Fibroblast of gingiva (primary cell): Measurements from ENCODE around the gene FZR1.
A peak's percentile ranks its signal among the peaks of the same experiment; 100 is the strongest.
"Not testable (repeated sequence)": the region's sequence is repeated elsewhere in the genome, so short reads cannot be mapped to it uniquely, and the experiment has no call there.

Source experiments
- DNase-seq: peaks from one replicate; pipeline ENCODE4 v3.0.0-alpha.2; 2011; ENCODE audit warnings: low read depth

FZR1 gene

DNA sequence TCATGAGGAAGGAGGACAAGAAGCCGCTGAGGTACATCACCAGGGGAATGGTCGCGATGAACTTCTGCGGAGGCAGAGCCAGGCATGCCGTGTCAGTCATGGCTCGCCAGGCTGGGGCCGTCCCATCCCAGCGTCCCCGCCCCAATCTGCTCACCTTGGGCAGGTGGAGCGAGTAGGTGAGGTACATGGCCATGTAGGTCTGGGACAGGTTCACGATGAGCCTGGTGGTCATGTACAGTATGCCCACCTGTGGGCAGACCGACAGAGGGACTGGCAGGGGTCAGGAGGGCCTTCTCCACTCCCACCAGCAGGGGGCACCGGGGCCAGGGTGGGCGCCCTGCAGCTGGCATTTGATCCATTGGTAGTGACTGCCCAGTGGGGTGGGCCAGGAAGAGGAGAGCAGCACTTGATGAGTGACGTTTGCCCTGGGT lies 41.2 kb downstream of the FZR1 start:
- DNase-seq = no peak

DNA sequence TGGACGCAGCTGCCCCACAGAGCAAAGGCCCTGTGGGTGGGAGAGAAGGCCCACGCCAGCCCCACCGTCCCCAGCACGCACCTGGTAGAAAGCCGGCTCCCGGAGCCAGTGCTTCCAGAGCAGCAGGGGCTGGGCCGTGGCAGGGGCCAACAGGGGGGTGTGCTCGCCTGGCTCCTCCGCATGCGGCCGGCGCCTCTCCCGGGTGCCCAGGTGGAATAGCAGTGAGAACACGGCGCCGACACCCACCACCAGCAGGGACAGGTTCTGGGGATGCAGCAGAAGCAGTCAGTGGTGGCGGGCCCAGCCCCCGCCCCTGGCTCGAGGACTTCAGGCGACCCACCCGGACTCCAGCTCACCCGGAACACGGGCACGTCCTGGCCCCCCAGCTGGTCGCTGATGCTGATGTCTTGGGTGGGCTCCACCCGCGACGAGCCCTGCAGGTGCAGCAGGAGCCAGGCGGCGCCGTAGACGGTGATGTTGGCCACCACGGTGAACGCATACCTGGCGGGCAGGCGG lies 41.7 kb downstream of the FZR1 start:
- no peak for DNase-seq

DNA sequence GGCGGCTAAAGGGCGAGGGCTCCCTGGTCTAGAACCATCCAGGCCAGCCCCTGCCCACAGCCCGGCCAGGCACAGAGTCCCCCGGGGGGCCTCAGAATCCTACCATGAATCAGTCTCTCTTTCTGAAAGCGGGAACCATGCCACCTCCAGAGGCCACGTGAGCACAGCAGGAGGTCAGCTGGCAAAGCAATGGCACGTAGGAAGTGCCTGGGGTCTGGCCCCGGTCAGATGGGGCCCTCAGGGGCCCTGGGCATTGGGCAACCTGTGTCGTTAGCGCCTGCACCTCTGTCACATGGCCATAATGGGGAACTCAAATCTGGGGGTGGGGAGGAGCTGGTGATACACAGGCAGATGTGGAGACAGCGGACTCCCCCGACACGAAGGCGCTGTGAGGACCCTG lies 42.5 kb downstream of the FZR1 start:
- no peak for DNase-seq

DNA sequence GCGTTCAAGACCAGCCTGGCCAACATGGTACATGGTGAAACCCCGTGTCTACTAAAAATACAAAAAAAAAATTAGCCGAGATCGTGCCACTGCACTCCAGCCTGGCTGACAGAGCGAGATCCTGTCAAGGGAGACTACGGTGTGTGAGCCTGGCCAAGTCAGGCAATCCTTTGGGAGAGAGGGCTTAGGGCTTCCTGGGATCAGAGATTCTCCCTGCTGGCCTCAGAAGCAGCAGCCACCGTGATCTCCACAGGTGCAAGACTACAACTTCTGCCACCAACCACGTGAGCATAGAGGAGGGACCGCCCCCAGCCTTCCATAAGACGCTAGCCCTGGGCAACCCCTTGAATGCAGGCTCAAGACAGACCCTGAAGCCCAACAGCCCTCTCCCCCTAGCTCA lies 43.7 kb downstream of the FZR1 start:
- DNase-seq = no peak

DNA sequence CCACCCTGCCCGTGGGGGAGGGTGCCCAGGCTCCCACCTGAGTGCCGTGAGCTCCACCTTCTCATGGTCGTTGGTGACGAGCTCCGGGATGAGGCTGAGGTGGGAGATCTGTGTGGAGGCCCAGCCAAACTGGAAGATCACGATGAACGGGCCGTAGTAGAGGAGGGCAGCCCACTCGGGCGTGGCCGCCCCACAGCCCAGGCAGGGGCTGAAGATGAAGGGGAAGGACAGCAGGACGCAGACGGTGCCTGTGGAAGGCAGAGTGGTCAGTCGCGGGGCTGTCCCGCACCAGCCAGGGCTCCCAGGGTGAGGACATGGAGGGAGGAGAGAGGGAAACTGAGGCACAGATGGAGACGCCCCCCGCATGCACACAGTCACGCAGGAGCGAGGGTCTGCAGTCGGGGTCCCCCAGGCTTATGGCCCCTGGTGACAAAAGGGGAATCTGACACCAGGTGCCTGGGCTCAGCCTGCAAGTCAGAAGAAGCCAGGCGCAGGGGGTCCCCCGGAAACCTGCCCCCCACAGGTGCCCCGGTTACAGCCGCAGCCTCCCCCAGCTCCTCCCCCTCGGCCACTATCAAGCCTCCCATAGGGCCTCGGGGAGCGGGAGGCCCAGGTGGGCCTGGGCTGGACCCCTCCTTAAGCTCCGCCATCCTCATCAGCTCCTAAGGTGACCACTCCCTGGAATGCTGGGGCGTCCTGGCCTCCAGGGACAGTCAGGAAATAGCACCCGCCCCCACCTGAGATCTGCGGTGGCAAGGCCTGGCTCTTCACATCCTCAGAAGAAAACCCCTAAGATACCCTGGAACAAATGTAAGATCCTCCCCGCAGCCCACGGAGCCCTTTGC lies 45.1 kb downstream of the FZR1 start:
- DNase-seq = no peak

DNA sequence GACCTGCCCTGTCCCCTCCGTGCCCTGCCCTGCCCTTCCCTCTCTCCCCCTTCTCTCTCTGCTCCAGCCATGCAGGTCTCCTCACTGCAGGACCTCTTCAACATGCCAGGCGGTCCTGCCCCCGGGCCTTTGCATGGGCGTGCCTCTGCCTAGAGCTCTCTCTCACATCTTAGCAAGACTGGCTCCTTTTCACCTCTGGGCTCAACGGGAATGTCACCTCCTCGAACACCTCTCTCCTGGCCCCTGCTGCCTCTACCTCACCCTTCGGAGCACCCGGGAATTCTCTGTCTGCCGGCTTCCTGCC lies 45.6 kb downstream of the FZR1 start:
- no peak for DNase-seq

DNA sequence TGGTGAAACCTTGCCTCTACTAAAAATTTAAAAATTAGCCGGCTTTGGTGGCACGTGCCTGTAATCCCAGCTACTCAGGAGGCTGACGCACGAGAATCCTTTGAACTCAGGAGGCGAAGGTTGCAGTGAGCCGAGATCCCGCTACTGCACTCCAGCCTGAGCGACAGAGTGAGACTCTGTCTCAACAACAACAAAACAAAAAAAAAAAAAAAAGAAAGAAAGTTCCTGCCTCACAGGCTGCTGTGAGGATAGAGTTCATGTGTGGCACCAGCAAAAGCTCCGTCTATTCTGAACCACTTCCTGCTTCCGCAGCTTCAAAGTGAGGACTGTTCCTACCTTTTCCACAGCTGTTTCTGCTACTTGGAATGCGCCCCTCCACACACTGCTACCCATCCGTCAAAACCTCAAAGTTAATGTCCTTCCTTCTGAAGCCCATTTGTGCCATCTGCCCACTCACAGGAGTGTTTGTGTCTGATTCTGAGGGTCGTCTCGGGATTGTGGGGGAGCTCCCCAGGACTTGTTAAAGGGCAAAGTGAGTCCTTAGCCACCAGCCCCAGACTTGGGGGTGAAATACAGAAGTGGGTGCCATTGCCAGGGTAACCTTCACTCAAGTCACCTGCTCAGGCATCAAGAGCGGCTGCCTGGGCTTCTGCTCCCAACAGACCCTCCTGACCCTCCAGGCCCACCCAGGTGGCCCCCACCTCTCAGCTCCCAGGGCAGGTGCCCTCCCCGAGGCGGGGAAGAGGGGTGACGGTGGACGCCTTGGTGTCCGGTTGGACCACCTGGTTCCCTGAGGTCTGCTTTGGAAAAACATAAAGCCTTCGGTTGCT lies 48.4 kb downstream of the FZR1 start:
- DNase-seq = no peak

DNA sequence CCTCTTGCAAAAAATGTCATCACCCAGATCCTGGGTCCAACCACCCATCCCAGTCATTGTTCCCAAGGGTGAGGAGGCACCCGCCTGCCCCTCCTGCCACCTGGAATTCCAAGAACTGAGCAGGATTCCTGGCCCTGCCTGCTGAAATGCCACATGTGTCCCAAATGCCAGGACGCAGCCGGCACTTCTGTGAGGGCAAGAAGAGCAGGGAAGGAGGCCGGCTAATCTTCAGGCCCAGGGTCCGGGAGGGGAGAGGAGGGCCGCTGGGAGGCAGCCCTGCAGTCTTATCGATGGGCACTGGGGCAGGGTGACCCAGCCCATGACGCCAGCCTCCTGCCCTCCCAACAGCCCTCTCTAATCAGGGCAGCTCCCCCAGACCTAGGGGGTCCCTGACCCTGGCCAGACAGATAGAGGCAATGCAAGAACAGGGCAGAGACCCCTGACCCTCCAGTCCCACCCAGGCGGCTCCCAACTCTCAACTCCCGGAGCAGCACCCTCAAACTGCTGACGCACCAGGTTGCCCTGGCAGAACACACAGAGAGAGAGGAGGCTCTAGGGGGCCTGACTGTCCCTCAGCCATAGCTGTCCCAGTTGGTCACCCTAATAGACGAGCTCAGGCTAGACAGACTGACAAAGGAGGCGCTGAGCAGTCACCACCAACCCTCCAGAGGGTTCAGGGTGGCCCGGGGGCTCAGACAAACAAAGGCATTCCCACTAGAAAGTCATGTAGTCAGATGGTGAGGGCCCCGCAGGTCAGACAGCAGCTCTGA lies 49.7 kb downstream of the FZR1 start:
- DNase-seq = no peak

DNA sequence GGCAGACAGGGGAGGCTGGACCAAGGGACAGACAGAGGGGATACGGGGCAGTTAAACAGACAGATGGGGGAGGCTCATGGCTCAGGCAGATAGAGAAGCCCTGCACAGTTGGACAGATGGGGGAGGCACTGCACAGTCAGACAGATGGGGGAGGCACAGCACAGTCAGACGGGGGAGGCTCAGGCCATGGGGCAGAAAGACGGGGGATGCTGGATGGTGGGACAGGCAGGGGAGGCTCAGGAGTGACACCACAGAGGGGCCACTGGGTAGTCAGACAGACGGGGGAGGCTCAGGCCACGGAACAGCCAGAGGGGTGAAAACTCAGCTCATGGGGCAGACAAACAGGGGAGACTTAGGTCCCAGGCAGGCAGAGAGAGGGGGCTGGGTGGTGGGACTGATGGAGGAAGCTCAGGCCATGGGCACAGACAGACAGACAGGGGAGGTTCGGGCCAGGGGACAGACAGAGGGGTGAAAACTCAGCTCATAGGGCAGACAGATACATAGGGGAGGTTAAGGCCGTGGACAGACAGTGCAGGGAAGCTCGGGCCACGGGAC lies 50.4 kb downstream of the FZR1 start:
- DNase-seq = no peak

DNA sequence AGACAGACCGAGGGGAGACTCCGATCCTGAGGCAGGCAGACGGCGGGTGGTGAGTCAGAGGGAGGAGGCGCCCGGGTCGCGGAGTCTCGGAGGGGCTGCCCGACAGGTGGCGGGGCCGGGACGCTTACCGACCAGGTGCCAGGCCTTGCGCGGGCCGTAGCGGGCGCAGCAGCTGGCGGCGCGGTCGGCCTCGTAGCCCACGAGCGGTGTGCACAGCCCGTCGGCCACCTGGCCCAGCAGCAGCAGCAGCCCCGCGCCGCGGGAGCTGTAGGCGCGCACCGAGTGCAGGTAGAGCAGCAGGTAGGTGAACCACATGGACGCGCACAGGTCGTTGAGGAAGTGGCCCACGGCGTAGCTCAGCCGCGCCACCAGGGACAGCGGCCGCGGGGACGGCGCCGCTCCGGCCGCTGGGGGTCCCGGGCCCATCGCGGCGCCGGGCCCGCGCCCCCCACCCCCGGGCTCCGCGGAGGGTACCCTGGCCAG lies 50.9 kb downstream of the FZR1 start:
- no peak for DNase-seq

DNA sequence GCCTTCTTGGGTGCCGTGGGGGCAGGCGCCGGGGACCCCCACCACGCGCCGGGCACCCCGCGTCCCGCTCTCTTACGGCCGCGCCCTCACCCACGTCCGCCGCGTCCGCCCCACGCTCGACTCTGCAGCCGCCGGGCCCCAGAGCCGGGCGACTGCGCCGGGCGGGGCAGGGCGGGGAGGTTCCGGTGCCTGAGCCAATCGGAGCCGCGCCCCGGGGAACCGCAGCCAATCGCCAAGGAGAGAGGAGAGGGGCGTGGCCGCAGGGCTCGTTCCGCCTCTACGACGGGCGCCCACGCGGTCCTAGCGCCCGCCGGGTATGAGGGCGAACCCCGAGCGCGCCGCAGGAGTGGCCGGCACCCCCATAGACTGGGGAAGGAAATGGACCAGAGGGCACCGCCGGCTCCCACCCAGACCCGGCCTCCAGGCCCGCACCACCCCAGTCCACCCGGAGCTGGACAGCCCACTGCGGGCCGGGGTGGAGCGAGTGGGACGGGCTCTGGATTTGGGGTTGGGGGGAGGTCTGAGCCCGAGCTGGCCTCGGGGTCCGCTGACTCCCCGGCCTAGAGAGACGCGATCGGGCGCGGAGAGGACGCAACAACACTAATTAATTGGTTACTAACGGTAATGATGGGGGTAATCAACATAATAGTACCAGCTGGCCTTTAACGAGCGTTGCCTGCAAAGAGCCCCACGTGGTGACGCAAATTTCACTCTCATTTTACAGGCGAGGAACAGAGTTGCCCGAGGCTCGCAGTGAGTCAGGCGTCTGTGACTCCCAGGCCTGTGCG lies 51.5 kb downstream of the FZR1 start, which contains the start of gene MFSD12:
TSS of gene MFSD12 (minus strand) at position 126 of the 788 bp plus-strand sequence. CDS start 183 bp downstream, outside the sequence.
- DNase-seq = peak; percentile 91

DNA sequence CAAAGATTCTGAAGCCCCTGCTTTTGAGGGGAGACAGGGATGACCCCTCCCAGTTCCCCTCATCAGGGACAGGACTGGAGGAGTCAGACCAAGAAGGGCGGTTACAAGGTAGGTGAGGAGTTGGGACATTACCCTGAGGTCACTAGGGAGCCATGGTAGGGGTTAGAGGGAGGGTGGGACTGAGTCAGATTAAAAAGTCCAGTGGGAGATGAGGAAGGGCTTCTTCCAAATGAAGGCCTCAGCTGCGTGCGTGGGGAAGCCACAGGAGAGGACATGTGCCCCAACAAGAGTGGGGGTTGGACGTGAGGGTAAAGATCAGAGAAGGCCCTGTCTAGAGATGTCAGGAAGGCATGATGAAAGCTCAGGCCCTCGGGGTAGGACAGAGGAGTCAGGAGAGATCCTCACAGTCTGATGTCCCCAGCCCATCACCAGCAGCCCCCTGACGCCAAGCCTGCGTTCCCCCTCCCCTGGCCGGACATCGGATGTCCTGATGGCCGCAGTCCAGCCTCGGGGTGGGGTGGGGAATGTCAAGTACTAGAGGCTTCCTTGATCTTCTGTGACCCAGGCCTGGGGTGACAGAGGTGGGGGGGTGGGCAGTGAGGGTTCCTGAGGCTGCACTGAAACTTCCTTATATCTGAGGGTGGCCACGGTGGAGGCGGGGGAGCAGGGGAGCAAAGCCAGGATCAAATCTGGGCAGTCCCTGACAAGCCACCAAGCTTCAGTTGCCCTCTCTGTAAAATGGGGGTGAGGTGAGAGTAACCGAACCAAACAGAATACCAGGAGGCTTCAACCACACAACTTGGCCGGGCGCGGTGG lies 57.8 kb downstream of the FZR1 start:
- no peak for DNase-seq

DNA sequence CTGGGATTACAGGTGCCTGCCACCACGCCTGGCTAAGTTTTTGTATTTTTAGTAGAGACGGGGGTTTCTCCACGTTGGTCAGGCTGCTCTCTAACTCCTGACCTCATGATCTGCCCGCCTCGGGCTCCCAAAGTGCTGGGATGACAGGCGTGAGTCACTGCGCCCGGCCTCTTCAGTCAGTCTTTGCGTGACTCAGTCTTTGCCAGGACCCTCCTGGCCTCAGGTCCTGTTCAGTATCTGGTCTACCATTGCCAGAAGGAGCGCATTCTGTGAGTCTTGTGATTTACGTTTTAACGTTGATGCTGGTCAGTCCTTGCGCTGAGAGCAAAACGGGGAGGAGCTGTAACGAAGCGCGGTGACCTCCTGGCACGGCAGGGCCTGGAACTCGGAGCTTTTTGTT lies 59.0 kb downstream of the FZR1 start:
- DNase-seq = no peak

DNA sequence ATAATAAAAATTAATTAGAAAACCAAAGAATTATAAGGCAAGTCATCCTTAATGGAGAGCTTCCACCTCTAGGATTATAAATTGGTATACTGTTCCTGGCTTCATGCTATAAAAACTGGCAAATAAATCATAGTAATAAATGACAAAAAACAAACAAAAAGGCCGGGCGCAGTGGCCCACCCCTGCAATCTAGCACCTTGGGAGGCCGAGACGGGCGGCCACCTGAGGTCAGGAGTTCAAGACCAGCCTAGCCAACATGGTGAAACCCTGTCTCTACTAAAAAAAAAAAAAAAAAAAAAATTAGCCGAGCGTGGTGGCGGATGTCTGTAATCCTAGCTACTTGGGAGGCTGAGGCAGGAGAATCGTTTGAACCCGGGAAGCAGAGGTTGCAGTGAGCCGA lies 63.9 kb downstream of the FZR1 start:
- not testable (repeated sequence) for DNase-seq

DNA sequence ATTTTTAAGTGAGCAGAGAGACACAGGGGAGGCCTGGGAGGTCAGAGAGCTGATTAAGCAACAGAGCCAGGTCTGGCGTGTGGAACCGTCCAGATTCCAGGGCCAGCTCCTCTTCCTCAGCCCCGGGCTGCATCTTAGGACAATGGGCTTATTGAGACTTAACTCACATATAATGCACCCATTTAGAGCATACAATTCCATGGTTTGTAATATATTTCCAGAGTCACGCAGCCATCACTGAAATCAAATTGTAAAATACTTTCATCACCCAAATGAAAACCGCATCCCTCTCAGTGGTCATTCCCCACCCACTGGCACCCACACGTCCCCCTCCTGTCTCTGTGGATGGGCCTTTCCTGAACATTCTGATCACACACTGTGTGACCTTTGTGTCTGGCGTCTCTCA lies 64.5 kb downstream of the FZR1 start:
- no peak for DNase-seq

DNA sequence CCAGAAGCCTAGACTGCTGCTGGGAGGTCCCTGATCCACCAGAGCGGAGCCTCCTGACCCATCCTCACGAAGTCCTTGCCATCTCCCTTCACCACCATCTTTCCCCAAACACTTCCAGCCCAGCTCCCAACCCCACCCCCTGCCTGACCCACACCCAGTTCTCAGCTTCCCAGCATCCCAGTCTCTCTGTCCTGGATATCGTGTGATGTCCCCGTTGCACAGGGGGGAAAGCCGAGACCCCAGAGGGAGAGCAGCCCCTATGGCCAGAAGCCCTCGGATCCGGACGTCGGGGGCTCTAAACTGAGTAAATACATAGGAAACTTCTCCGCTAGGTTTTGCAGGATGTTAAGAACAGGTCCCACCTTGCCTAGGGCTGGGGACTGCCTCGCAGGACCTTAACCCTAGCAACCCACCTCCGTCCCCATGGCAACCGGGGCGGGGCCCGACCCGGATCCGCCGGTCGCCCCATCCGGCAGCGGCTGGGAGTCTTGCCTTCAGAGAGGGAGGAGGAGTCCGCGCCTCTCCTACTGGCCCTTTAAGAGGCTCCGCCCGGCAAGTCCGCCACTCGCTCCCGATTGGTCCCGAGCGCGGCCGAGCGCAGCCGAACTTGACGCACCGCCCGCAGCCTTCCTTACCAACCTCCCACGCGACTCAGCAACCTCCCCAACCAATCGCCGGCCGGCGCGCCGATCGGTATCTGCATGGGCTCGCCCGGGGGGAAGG lies 66.2 kb downstream of the FZR1 start:
- peak; percentile 100 for DNase-seq

DNA sequence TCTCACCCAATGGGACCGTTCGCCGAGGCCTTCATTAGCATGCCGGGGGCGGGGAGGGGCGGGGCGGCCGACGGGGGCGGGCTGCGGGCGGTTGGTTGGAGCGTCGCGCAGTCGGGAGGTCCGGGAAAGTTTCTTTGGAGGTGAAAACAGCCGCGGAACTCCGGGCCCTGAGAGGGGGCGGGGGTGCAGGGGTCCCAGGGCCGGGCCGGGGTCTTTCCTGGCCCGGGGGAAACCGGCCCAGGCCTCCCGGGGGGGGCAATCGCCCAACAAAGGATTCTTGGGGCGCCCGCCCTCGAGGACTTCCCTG lies 66.7 kb downstream of the FZR1 start, which contains the start of gene HMG20B:
TSS of gene HMG20B (plus strand) at position 90 of the 307 bp plus-strand sequence. CDS start 366 bp downstream, outside the sequence.
- no peak for DNase-seq

DNA sequence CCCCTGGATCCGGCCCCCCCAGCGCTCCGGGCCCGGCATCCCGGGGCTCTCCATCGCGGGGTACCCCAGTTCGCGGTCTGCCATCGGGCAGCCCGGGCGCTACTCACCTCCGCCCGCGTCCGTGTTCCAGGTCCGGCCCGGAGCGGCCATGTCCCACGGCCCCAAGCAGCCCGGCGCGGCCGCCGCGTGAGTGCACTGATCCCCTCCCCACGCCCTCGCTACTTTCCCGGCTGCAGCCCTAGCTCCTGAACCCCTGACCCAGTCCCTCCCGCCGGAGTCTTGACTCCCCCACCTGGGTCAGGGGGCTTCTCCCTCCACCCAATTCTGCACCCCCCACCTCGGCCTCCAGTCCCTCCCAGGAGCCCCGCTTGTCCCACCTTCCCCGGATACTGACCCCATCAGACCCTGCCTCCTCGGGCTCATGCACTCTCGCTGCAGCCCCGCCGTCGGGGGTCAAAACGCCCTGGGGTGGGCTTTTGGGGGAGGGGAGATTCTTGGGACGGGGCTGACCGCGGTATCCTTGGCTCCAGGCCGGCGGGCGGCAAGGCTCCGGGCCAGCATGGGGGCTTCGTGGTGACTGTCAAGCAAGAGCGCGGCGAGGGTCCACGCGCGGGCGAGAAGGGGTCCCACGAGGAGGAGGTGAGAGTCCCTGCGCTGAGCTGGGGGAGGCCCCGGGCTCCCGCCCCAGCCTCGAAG lies 67.2 kb downstream of the FZR1 start:
- DNase-seq = no peak
